Measurements from ENCODE around the gene POLR1E.
A peak's percentile ranks its signal among the peaks of the same experiment; 100 is the strongest.

The POLR1E gene

DNA sequence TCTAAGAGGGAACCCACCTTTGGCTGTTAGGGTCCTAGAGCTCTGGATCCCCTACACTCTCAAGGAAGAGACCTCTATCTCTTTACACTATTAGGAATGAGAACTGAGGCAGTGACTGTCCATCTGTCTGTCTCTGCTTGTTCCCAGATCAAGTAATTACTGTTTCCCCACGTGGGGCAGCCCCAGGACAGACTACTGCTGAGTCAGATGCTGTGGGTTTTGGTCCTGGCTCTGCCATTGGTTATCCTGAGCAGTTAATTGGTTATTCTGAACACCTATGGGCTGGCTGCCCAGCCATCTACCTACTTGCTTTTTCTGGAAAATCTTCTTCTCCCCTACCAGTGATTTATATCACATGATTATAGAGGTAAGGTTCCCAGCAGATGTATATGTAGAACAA, 57.1 kb downstream of the POLR1E start:
- no peaks in the 10 kb centered on the region for H3K9me3 ChIP-seq (ENCODE audit: insufficient read depth, low read depth, low read length)
- H3K36me3 ChIP-seq (ENCODE audit: insufficient read depth, low read depth, low read length), result peaks cover 29% of the 10 kb centered on the region
- H3K9ac ChIP-seq (ENCODE audit: low read depth, low read length), result no peak overlapping the region
- H3K27me3 ChIP-seq (ENCODE audit: insufficient read depth, low read length), result no peaks in the 10 kb centered on the region
- no peak overlapping the region for H3K4me3 ChIP-seq (ENCODE audit: low read length)
- H3K27ac ChIP-seq (ENCODE audit: low read length), result no peak overlapping the region
- no peaks in the 10 kb centered on the region for H3K4me1 ChIP-seq (ENCODE audit: insufficient read depth, low read length)

DNA sequence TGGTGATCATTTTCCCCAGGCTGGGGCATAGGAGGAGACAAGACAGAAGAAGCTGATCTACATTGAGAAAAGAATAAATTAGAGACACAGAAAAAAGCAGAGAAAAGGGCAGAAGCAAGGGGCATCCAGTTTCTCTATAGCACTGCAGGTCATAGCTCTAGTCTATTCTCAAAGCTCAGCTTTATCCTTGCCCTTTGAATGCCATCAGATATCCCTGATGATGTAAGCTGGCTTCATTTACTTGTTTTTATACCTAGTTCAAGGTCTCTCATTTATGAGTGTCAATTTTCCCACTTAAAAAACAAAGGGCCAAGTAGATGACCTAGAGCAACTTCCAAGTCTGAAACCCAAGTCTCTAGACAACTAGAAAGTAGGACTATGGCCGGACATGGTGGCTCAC, 57.7 kb downstream of the POLR1E start:
- peaks cover 25% of the 10 kb centered on the region for H3K36me3 ChIP-seq (ENCODE audit: insufficient read depth, low read depth, low read length)
- no peak overlapping the region for H3K4me3 ChIP-seq (ENCODE audit: low read length)
- no peak overlapping the region for H3K9ac ChIP-seq (ENCODE audit: low read depth, low read length)
- H3K4me1 ChIP-seq (ENCODE audit: insufficient read depth, low read length), result no peaks in the 10 kb centered on the region
- no peak overlapping the region for H3K27ac ChIP-seq (ENCODE audit: low read length)
- H3K9me3 ChIP-seq (ENCODE audit: insufficient read depth, low read depth, low read length), result no peaks in the 10 kb centered on the region
- no peaks in the 10 kb centered on the region for H3K27me3 ChIP-seq (ENCODE audit: insufficient read depth, low read length)

DNA sequence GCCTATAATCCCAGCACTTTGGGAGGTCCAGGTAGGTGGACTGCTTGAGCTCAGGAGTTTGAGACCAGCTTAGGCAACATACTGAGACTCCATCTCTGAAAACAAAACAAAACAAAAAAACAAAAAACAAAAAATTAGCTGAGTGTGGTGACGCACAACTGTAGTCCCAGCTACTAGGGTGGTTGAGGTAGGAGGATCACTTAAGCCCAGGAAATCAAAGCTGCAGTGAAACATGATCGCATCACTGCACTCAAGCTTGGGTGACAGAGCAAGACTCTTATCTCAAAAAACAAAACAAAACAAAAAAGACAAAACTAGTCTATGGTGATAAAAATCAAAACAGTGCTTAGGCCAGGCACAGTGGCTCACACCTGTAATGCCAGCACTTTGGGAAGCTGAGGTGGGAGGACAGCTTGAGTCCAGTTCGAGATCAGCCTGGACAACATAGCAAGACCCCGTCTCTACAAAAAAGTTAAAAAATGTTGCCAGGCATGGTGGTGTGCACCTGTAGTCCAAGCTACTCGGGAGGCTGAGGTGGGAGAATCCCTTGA, 61.7 kb downstream of the POLR1E start:
- Histone ChIP-seq H3K9me3 (ENCODE audit: insufficient read depth, low read depth, low read length) (no peaks in the 10 kb centered on the region), H3K4me1 (ENCODE audit: insufficient read depth, low read length) (no peaks in the 10 kb centered on the region), H3K9ac (ENCODE audit: low read depth, low read length) (no peak overlapping the region), H3K36me3 (ENCODE audit: insufficient read depth, low read depth, low read length) (no peaks in the 10 kb centered on the region), H3K27me3 (ENCODE audit: insufficient read depth, low read length) (no peaks in the 10 kb centered on the region), H3K4me3 (ENCODE audit: low read length) (no peak overlapping the region), H3K27ac (ENCODE audit: low read length) (no peak overlapping the region)

DNA sequence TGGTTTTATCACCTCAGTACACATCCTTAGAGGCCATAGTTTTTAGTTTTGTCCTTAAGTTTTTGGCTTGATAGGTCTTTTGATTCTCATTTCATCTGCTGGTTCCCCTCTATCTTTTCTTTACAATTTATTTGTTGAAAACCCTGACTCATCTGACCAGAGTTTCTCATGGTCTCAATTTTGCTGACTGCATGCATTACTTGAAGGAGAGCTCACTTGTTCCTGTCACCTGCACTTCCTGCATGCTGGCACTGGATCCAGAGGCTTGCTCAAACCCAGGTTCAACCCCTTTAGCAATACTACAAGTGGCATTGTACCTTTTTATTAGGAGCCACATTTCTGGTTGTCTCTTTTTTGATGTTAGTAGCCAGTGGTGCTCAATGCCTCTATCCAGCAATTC, 63.8 kb downstream of the POLR1E start:
- Histone ChIP-seq H3K4me1 (ENCODE audit: insufficient read depth, low read length) (no peaks in the 10 kb centered on the region), H3K27me3 (ENCODE audit: insufficient read depth, low read length) (no peaks in the 10 kb centered on the region), H3K9me3 (ENCODE audit: insufficient read depth, low read depth, low read length) (no peaks in the 10 kb centered on the region), H3K9ac (ENCODE audit: low read depth, low read length) (0 out of 2 replicates have a peak overlapping the region, but pooled peaks have one; percentile 20), H3K36me3 (ENCODE audit: insufficient read depth, low read depth, low read length) (no peaks in the 10 kb centered on the region), H3K4me3 (ENCODE audit: low read length) (no peak overlapping the region), H3K27ac (ENCODE audit: low read length) (no peak overlapping the region)

DNA sequence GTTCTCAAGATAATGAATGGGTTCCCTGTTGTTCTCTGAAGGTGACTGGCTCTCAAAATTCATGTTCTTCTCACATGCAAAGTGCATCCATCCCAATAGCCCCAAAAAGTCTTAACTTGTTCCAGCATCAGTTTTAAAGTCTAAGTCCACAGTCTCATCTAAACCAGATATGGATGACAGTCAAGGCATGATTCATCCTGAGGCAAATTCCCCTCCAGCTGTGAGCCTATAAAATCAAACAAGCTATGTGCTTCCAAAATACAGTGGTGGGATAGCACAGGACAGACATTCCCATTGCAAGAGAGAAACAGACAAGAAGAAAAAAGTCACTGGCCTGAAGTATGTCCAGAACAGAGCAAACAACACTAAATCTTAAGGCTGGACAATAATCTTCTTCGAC, 65.0 kb downstream of the POLR1E start:
- Histone ChIP-seq H3K27ac (ENCODE audit: low read length) (no peak overlapping the region), H3K9me3 (ENCODE audit: insufficient read depth, low read depth, low read length) (no peaks in the 10 kb centered on the region), H3K9ac (ENCODE audit: low read depth, low read length) (no peak overlapping the region)

DNA sequence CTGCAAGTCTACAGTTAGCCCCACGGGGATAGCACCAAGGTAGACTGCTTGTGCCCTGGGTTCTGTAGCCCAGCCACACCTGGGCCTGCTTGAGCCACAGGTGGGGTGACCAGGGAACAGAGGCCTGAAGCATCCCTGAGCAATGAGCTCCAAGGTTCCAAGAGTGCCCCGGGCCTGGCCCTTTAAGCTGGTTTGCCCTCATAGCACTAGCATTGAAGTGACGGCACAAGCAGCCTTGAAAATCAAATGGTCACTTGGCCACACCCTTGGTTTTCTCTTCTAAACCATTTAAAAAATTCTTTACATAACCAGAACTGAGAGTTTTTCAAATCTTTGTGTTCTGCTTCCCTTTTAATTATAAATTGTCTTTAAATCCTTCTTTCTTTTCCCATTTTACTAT, 65.7 kb downstream of the POLR1E start:
- H3K27me3 ChIP-seq (ENCODE audit: insufficient read depth, low read length), result no peaks in the 10 kb centered on the region
- H3K9ac ChIP-seq (ENCODE audit: low read depth, low read length), result no peak overlapping the region
- H3K27ac ChIP-seq (ENCODE audit: low read length), result no peak overlapping the region

More for the DNA sequence above, 65.0 kb downstream of the POLR1E start:
- H3K36me3 ChIP-seq (ENCODE audit: insufficient read depth, low read depth, low read length), result no peaks in the 10 kb centered on the region
- no peak overlapping the region for H3K4me3 ChIP-seq (ENCODE audit: low read length)
- H3K4me1 ChIP-seq (ENCODE audit: insufficient read depth, low read length), result no peaks in the 10 kb centered on the region
- H3K27me3 ChIP-seq (ENCODE audit: insufficient read depth, low read length), result no peaks in the 10 kb centered on the region

DNA sequence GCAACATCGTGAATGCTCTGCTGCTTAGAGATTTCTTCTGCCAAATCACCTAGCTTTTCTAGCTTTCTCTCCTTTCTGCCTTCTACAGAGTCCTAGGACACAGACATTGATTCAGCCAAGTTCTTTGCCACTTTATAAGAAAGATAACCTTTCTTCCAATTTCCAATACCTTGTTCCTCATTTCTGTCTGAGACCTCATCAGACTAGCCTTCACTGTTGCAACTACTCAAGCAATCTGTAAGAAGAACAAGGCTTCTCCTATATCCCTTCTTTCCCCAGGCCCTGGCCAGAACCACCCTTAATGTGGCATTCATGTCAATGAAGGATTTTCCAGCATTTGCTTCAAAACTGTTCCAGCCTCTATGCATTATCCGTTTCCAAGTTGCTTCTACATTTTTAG, 66.1 kb downstream of the POLR1E start:
- no peaks in the 10 kb centered on the region for H3K4me1 ChIP-seq (ENCODE audit: insufficient read depth, low read length)
- no peaks in the 10 kb centered on the region for H3K9me3 ChIP-seq (ENCODE audit: insufficient read depth, low read depth, low read length)
- H3K4me3 ChIP-seq (ENCODE audit: low read length), result no peak overlapping the region
- H3K27me3 ChIP-seq (ENCODE audit: insufficient read depth, low read length), result no peaks in the 10 kb centered on the region
- no peak overlapping the region for H3K9ac ChIP-seq (ENCODE audit: low read depth, low read length)
- no peak overlapping the region for H3K27ac ChIP-seq (ENCODE audit: low read length)
- H3K36me3 ChIP-seq (ENCODE audit: insufficient read depth, low read depth, low read length), result no peaks in the 10 kb centered on the region

More for the DNA sequence above, 65.7 kb downstream of the POLR1E start:
- no peak overlapping the region for H3K4me3 ChIP-seq (ENCODE audit: low read length)
- H3K4me1 ChIP-seq (ENCODE audit: insufficient read depth, low read length), result no peaks in the 10 kb centered on the region
- no peaks in the 10 kb centered on the region for H3K36me3 ChIP-seq (ENCODE audit: insufficient read depth, low read depth, low read length)
- H3K9me3 ChIP-seq (ENCODE audit: insufficient read depth, low read depth, low read length), result no peaks in the 10 kb centered on the region
